ENCODE measurements around the gene NPEPL1. TPM values are rescaled to one million over a fixed set of nuclear protein-coding genes. Genes with fewer than 3 reads are reported as not detected.

The NPEPL1 gene
- total and polyA plus RNA-seq, 10 of the 15 experiments (the other 5 are each of a cell fraction or from before 2014, with no cell fraction given), result 0.08 to 21.3 (median 10.2) TPM

DNA sequence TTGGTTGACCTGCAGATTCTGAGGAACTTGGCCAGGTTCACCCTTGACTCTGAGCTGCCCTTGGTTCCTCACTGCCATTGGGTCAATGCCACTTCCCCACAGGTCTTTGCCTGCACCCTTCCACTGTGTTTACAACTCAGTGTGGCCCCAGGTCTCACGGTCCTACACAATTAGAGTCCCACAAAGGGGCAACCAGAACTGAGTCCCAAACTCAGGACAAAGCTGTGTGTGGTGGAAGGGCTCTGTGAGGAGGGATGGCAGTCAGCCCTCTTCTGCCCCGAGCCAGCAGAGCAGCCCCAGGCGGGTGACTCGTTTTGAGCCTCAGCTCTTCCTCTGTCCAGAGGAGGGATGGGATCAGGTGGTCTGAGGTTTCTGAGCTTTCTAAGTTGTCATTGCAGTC lies 69.5 kb downstream of the NPEPL1 start:
- WGBS (ENCODE audit: insufficient coverage, insufficient replicate concordance, low lambda C conversion rate, missing lambda C conversion rate), result 0% methylated on average over 4 of the region's 4 CpGs
- Histone ChIP-seq H3K9ac (ENCODE audit: control insufficient read depth, insufficient read depth, low read length) (no peak overlapping the region), H3K4me2 (ENCODE audit: control insufficient read depth, insufficient read depth) (no peak overlapping the region), H3K9me3 (replicated peaks; ENCODE audit: control insufficient read depth, insufficient read depth, low read length) (no peaks in the 10 kb centered on the region), H2AFZ (ENCODE audit: control insufficient read depth, low read depth, low read length) (no peak overlapping the region), H3K79me2 (ENCODE audit: control insufficient read depth, insufficient read depth, low read length) (no peaks in the 10 kb centered on the region), H3K36me3 (ENCODE audit: control insufficient read depth in 2 of 2, insufficient read depth in 2 of 2, low read length in 1 of 2) (no peaks in the 10 kb centered on the region), H4K20me1 (ENCODE audit: control insufficient read depth, insufficient read depth) (no peaks in the 10 kb centered on the region), H3K4me3 (no peak overlapping the region), H3K27ac (ENCODE audit: control insufficient read depth, insufficient read depth) (no peak overlapping the region), H3K27me3 (replicated peaks in 1 of 2; ENCODE audit: control insufficient read depth in 2 of 2, insufficient read depth in 2 of 2, low read length in 1 of 2) (peaks cover 2 to 3% of the 10 kb centered on the region in 2 experiments; a peak in 3 of 4 replicates), H3K4me1 (ENCODE audit: control insufficient read depth, insufficient read depth, low read length) (no peaks in the 10 kb centered on the region)
- ChIA-PET CTCF (no interaction called here), RAD21 (ENCODE audit: unreplicated experiment) (no interaction called here), POLR2A (no interaction called here), SMC1A (ENCODE audit: uncharacterized antibody, unreplicated experiment) (no interaction called here)
- intact Hi-C loops (cut with micrococcal nuclease; ENCODE audit: unreplicated experiment), result no loop called here
- FAIRE-seq (no peak), DNase-seq (ENCODE audit: low read depth, low spot score) (no peak), ATAC-seq (no peak)
- no TSS peak for BruUV-seq (replicated peaks)
- TF ChIP-seq KLF5 (IDR thresholded peaks at IDR 0.05; ENCODE audit: partially characterized antibody) (no peak), SMAD5 (IDR thresholded peaks at IDR 0.05; ENCODE audit: low read depth) (no peak), RBBP5 (conservative IDR thresholded peaks at IDR 0.05) (no peak), RB1 (IDR thresholded peaks at IDR 0.05; ENCODE audit: borderline replicate concordance) (no peak)
- TF ChIP-seq, protein P1, sequence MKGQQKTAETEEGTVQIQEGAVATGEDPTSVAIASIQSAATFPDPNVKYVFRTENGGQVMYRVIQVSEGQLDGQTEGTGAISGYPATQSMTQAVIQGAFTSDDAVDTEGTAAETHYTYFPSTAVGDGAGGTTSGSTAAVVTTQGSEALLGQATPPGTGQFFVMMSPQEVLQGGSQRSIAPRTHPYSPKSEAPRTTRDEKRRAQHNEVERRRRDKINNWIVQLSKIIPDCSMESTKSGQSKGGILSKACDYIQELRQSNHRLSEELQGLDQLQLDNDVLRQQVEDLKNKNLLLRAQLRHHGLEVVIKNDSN (IDR thresholded peaks at IDR 0.05; ENCODE audit: borderline replicate concordance, extremely low read length, insufficient read depth, low read depth, low read length), result no peak
- in situ Hi-C loops (cut with MboI), result no loop called here

DNA sequence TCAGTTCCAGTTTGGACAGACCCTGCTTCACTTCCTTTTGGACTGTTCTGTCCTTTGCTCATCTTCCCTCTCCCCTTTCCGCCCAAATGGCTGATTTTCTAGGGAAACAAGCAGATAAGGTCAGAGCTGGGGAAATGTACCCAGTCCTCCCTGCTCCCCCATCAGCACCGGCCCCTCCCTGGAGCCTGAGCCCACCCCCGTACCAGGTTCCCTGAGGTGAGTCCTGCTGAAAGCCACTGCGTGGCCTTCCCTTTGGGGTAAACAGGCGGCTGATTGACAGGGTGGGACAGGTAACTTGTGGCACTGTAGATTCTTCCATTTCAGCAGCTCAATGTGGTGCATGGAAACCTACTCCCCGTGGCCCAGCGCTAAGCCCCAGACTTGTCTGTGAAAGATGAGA lies 70.5 kb downstream of the NPEPL1 start:
- Histone ChIP-seq H3K27me3 (replicated peaks in 1 of 2; ENCODE audit: control insufficient read depth in 2 of 2, insufficient read depth in 2 of 2, low read length in 1 of 2) (peaks cover 2 to 3% of the 10 kb centered on the region in 2 experiments; a peak in 3 of 4 replicates), H3K27ac (ENCODE audit: control insufficient read depth, insufficient read depth) (no peak overlapping the region), H3K9me3 (replicated peaks; ENCODE audit: control insufficient read depth, insufficient read depth, low read length) (no peaks in the 10 kb centered on the region), H2AFZ (ENCODE audit: control insufficient read depth, low read depth, low read length) (no peak overlapping the region), H3K36me3 (ENCODE audit: control insufficient read depth in 2 of 2, insufficient read depth in 2 of 2, low read length in 1 of 2) (no peaks in the 10 kb centered on the region), H3K4me1 (ENCODE audit: control insufficient read depth, insufficient read depth, low read length) (no peaks in the 10 kb centered on the region), H4K20me1 (ENCODE audit: control insufficient read depth, insufficient read depth) (no peaks in the 10 kb centered on the region), H3K79me2 (ENCODE audit: control insufficient read depth, insufficient read depth, low read length) (no peaks in the 10 kb centered on the region), H3K9ac (ENCODE audit: control insufficient read depth, insufficient read depth, low read length) (no peak overlapping the region), H3K4me2 (ENCODE audit: control insufficient read depth, insufficient read depth) (no peak overlapping the region), H3K4me3 (no peak overlapping the region)
- ChIA-PET SMC1A (ENCODE audit: uncharacterized antibody, unreplicated experiment) (no interaction called here), CTCF (no interaction called here), RAD21 (ENCODE audit: unreplicated experiment) (no interaction called here), POLR2A (no interaction called here)
- no TSS peak for BruUV-seq (replicated peaks)
- intact Hi-C loops (cut with micrococcal nuclease; ENCODE audit: unreplicated experiment) (no loop called here), in situ Hi-C loops (cut with MboI) (no loop called here)
- WGBS (ENCODE audit: insufficient coverage, insufficient replicate concordance, low lambda C conversion rate, missing lambda C conversion rate), result 23% methylated on average over 7 of the region's 7 CpGs
- FAIRE-seq (no peak), DNase-seq (ENCODE audit: low read depth, low spot score) (no peak), ATAC-seq (no peak)
- no peak for TF ChIP-seq ZZZ3 (IDR thresholded peaks at IDR 0.05; ENCODE audit: control insufficient read depth, insufficient read length, low read depth)
- no peak for TF ChIP-seq NFIC (IDR thresholded peaks at IDR 0.05; ENCODE audit: low read depth, low read length)
- no peak for TF ChIP-seq GATAD2B (conservative IDR thresholded peaks at IDR 0.05; ENCODE audit: low read depth)
- TF ChIP-seq NRF1 (conservative IDR thresholded peaks at IDR 0.05; ENCODE audit: low read depth, low read length), result no peak
- TF ChIP-seq RAD51 (IDR thresholded peaks at IDR 0.05), result no peak
- no peak for TF ChIP-seq PRDM15 (CRISPR knock-in tag; IDR thresholded peaks at IDR 0.05)
- no peak for TF ChIP-seq JUNB (IDR thresholded peaks at IDR 0.05)

All from GM12878 (cell line).